ENCODE results near the gene EIF1. TPM values are rescaled to one million over a fixed set of nuclear protein-coding genes. Genes with fewer than 3 reads are reported as not detected.

Gene EIF1
- total RNA-seq, 1 experiment from 2014 or later: 651 TPM

GRCh38 chr17:41678907-41679739 is 9.6 kb upstream of the EIF1 start:
- Mint-ChIP-seq H3K36me3 (ENCODE audit: insufficient read depth in 1 of 3, low read depth in 3 of 3) (peaks cover 0 to 5% (median 0%) of the 10 kb centered on the region in 3 experiments; a peak in 3 of 7 replicates), H3K4me1 (peaks cover 33 to 55% of the 10 kb centered on the region in 2 experiments), H3K9me3 (peaks cover 7% of the 10 kb centered on the region in 2 experiments; a peak in 2 of 5 replicates), H3K27ac (no peak overlapping the region), H3K4me3 (no peak overlapping the region; a peak in 1 of 5 replicates), H3K27me3 (ENCODE audit: low read depth) (peaks cover 5% of the 10 kb centered on the region)
- no peak overlapping the region for H3K14ac ChIP-seq (ENCODE audit: insufficient read depth, low read length)
- no peak for DNase-seq
- no peaks in the 10 kb centered on the region for H4K20me1 ChIP-seq (ENCODE audit: control insufficient read depth, insufficient read depth, insufficient read length)
- no peak overlapping the region for H3K9ac ChIP-seq (ENCODE audit: extremely low read depth, insufficient read length, low read length)
- no peak overlapping the region for H3T11ph ChIP-seq (ENCODE audit: low read length)
- H2BK12ac ChIP-seq (ENCODE audit: insufficient read length, low read depth, low read length): no peak overlapping the region
- no peak overlapping the region for H2AK5ac ChIP-seq (ENCODE audit: insufficient read length, low read length)
- no peak overlapping the region for H3K18ac ChIP-seq (ENCODE audit: insufficient read length, low read depth, low read length)
- H4K8ac ChIP-seq (replicated peaks; ENCODE audit: insufficient read length, low read depth, low read length): no peak overlapping the region
- no peak overlapping the region for H2BK120ac ChIP-seq (ENCODE audit: low read depth, low read length, poor library complexity, severe bottlenecking)
- no peak overlapping the region for H3K23ac ChIP-seq (ENCODE audit: insufficient read length, low read depth, low read length)
- no peak overlapping the region for H3K4me2 ChIP-seq (ENCODE audit: insufficient read depth, insufficient read length, low read length)
- H3K23me2 ChIP-seq (ENCODE audit: insufficient read length, low read depth, low read length, poor library complexity, severe bottlenecking): peaks cover 3% of the 10 kb centered on the region
- no peak overlapping the region for H3K56ac ChIP-seq (ENCODE audit: insufficient read length, low read depth, low read length)
- H2BK5ac ChIP-seq (ENCODE audit: insufficient read length, low read length): no peak overlapping the region
- no peak overlapping the region for H2AFZ ChIP-seq (ENCODE audit: low read length)
- H3K4me1 ChIP-seq (ENCODE audit: insufficient read depth, low read length): peaks cover 3% of the 10 kb centered on the region; the same call in 1 of the 2 replicates
- no peak overlapping the region for H2BK20ac ChIP-seq (ENCODE audit: low read depth, low read length, poor library complexity, severe bottlenecking)
- no peaks in the 10 kb centered on the region for H3K79me2 ChIP-seq (ENCODE audit: insufficient read depth, low read length)
- no peaks in the 10 kb centered on the region for H3K9me3 ChIP-seq (ENCODE audit: control insufficient read depth, low read depth, low read length)
- no peak overlapping the region for H3K27ac ChIP-seq (ENCODE audit: insufficient read length, low read depth, low read length)
- no peak overlapping the region for H4K5ac ChIP-seq (ENCODE audit: insufficient read length, low read depth, low read length)
- no peaks in the 10 kb centered on the region for H3K79me1 ChIP-seq (ENCODE audit: insufficient read depth, low read depth, low read length, poor library complexity, severe bottlenecking)
- H4K91ac ChIP-seq (ENCODE audit: insufficient read length, low read depth, low read length): no peak overlapping the region
- no peak overlapping the region for H3K4ac ChIP-seq (ENCODE audit: low read depth, low read length)
- TF ChIP-seq CTCF (conservative IDR thresholded peaks at IDR 0.05): peak; percentile 43; the same call in 2 of the 3 replicates
- WGBS (ENCODE audit: extremely low coverage, insufficient read length, low lambda C conversion rate): no CpG with 5 or more reads among the region's 6 CpGs
- H2BK15ac ChIP-seq (ENCODE audit: low read depth, low read length): no peak overlapping the region
- no peaks in the 10 kb centered on the region for H3K27me3 ChIP-seq (ENCODE audit: insufficient read depth, low read length)
